ENCODE measurements around the gene SYT13.
A peak's percentile ranks its signal among the peaks of the same experiment; 100 is the strongest.

SYT13 gene

DNA sequence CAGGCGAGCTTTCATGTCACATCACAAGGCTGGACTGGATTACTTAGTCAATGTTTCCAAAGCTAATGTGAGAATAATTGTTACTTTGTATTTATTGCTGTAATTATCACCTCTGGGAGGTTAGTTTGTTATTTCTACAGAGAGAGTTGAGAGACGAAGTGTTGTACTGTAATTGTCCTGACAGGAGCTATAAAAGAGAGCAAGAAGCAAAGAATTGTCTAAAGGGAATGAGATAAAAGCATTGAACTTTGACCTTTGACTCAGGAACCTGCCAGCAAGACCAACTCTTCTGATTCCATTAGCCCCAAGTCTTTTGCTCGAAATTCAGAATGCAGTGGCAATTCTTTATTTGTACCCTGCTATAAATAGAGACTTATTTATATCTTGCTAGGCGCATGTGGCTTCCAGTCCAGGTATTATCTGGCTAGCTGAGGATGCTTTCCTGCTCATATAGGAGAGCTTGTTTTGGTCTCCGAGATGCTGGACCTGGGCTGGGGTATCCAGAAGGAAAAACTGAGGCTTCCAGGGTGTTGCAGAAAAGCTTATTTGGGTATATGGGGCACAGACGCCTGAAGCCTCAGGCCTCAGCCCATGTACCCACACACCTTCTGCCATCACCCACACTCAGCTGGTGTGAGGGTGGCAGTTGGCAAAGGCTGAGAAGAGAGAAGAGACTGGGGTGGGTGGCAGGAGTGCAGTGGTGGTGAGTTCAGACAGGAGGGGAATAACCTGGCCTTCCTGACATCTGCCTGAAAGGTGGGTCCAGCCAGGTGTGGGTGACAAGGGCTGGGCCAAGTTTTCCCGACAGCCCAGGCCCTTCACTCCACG lies 40.7 kb downstream of the SYT13 start:
- no peak for DNase-seq

DNA sequence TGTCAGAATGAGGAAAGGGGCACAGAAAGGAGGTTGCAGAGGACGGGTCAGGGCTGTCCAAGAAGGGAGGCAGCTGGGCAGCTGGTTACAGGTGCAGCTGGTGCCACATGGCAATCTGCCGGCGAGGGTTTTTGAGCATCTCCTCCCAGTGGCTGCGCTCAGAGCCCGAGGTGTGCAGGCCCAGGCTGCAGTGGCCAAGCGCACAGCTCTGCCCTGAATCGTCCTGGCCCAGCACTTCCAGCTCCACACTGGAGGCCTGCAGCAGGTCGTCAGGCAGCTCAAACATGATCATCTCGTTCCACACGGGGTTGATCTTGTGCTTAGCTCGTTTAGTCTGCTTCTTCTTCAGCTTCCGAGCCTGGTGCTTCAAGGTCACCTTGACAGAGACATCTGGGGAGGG lies 42.2 kb downstream of the SYT13 start:
- no peak for DNase-seq

DNA sequence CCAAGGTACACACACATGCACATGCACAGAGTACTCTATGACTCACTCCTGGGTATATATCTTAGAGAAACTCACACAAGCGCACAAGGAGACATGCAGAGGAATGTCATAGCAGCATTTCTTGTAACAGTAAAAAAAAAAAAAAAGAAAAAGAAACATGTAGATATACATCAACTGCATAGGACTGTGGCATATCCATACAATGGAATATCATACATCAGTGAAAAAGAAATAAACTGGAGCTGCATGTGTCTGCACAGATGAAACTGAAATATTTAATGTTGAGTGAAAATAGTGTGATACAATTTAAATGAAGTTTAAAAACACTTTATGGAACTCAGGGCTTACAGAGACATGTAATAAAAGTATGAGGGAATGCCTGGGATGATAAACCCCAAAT lies 46.4 kb downstream of the SYT13 start:
- no peak for DNase-seq

DNA sequence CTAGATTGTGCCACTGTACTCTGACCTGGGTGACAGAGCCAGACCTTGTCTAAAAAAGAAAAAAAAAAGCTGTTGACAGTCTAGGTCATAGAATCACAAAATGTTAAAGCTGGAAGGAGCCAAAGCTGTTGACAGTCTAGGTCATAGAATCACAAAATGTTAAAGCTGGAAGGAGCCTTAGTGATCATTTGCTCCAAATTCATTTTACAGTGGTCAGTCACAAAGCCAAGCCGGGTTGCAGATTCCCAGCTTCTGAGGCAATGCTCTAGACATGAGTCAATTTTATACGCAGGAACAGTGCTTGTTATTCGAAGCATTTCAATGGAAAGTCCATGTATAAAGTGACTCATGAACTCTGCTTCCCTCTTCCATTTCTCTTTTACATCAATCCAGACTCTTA lies 47.4 kb downstream of the SYT13 start:
- no peak for DNase-seq

DNA sequence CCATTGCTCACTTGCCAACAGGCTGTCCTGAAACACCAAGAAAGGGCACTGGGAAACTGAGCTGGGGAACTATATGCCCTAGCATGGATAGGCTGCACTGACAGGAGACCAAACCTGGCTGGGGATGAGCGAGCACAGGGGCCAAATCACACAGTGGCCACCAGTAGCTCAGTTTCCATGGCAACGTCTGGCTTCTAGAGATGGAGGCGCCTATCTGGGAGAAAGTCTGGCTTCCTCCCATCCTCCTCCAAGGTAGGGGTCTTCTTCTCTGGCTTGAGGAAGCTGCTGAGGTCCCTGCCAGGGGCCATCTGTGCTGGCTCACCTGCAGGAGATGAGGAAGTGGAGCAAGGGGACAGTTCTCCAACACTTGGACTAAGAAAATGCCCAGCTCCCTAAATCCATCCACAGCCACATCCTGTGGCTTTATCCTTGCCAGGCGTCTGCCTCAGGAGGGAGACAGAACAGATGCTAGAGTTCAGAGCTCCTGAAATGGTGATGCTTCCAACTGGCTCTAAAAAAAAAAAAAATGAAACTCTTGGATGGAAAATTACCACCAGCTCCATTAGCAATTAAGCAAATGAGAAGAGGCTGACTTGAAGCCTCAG lies 48.3 kb downstream of the SYT13 start:
- no peak for DNase-seq

DNA sequence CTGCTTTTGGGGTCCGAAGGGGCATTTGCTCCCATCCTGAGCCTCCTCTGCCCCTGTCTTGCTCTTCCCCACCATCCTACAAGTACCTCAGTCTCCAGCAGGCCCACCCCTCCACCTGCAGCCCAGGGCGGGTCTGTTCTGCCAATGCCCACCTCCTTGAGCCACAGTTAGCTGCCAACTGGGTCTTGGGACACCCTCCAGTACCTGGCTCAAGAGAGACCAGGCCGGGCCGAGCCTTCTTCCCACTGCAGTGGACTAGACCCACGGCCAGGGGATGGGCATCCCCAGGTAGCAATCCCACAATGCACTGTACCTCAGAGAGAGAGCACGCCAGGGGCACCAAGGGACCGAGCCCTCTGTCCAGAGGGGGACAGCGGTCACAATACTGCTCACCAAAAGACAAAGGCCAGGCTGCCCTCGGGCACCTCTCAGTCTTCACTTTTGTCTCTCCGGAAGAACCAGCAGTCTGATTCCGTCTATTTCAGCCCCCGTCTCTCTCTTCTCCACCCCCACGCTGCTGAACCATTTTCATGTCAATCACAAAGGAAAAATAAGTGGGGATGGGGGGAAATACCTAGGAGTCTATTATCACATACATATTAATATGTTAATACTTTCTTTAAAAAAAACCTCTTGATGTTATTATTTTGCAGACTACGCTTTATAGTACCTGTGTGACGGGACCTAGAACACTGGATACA lies 51.7 kb downstream of the SYT13 start:
- no peak for DNase-seq

DNA sequence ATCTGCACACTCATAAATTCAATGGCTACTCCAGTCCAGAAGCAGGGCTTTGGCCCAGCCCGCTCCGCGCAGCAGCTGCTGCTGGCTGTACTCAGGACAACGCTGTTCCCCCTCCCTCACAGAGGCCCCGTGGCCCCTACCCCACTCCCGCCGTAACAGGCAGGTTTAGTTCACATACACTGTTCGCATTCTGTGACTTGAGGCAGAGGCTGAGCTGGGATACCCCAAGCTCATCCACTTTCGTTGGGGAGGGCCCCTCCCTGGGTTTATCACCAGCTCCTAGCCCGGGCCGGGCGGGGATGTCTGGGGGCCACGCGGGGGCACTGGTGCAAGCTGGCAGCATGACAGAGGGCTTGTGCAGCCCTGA lies 52.4 kb downstream of the SYT13 start:
- DNase-seq, result no peak

DNA sequence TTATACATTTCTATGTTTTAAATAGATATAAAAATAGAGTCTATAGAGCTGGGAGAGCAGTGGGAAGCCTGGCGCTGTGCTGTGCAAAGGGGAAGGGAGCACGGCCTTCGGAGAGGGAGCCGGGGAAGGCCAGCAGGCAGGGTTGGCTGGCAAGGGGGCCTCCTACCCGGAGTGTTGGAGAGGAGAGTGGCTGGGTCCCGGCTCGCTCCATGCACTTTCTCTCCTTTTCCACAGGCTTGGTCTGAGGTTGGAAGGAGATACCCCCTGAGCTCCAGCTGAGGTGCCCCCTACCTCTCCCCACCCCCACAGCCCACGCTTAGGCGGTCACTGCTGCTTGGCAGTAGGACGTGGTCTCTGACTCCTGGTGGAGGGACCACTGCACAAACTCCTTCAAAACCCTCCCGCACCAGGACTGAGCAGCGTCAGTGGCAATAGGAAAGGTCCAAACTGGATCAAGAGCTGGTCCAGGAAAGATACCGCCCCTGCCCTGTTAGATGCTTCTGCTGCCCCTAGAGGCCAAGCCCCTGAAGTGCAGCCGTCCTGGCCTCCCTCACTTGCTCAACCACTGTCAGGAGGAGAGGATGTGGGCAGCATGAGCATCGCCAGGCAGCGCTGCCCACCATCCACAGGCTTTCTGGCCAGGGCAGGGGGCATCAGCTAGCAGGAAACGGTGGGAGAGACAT lies 52.9 kb downstream of the SYT13 start:
- DNase-seq, result peak; percentile 10

DNA sequence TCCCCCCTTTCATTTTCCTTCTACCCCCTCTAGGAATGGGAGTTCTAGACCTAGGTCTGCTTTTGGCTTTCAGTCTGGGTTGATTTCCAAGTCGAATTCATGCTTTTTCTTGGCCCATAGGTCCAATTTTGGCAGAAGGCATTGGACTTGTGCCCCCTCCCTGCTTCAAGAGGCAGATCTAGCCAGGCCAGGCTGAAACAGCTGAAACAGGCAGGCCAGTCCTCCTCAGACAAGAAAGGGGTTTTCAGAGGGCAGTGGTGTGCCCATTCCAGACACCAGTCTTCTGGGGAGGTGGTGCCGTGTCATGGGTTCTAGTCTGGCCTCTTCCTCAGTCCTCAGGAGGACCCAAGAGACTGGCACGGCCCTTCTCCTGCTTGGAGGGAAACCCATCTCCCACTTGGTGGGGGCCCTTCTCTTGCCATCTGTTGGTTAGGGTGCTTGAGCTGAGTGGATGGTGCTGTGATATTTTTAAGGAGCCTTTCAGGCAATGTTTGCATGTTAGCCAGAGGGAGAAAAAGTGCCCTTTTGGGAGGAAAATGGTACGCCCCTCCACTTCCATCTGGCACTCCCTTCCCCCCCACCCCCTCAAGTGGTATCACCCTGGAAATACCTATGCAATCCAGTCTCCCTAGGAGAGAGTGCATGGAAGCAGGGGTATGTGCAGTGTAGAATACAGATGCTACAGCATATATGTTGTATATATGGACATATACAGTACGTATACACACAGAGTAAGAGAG lies 53.6 kb downstream of the SYT13 start:
- DNase-seq, result no peak

DNA sequence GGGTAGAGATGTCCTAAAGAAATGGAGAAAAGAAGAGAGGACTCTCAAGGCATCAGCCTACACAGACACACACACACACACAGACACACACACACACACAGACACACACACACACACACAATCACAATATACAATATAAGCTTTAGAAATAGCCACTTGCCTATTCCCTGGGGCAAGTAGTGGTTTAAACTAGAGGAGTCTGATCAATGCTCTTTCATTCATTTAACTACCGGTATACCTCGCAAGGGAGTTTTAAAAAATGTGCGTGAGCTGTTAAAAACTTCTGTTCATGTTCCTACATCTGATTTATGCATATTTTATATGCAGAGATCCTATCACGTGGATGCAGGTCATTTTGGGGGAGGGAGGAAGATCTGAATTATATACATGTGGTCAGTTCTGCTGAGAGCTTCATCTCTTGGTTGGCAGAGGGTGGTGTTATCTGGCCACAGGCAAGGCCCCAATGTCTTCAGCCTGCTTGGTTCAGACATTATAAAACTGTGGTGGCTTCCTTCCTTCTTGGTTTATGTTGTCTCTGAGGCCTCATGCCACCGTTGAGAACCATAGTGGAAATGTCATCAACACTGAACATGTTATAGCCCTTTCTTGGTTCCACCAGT lies 56.6 kb downstream of the SYT13 start:
- DNase-seq, result no peak

DNA sequence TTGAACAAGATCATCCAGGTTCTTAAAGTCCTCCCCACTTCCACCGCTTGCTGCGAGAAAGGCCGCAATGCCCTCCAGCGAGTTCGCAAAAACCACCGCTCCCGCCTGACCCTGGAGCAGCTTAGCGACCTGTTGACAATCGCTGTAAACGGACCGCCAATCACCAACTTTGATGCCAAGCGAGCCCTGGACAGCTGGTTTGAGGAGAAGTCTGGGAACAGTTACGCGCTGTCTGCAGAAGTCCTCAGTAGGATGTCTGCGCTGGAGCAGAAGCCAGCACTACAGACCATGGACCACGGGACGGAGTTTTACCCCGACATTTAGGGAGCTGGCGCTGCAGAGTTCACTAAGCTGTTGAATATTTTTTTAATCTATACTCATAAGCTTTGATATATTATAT lies 58.3 kb downstream of the SYT13 start:
- DNase-seq, result no peak

DNA sequence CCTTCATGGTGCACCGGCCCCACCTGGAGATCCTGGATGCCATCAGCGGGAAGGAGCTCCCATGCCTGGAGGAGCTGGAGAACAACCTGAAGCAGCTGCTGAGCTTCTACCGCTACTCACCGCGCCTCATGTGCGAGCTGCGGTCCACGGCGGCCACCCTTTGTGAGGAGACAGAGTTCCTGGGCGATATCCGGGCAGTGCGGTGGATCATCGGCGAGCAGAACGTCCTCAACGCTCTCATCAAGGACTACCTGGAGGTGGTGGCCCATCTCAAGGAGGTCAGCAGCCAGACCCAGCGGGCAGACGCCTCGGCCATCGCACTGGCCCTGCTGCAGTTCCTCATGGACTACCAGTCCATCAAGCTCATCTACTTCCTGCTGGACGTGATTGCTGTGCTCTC lies 59.2 kb downstream of the SYT13 start:
- no peak for DNase-seq

DNA sequence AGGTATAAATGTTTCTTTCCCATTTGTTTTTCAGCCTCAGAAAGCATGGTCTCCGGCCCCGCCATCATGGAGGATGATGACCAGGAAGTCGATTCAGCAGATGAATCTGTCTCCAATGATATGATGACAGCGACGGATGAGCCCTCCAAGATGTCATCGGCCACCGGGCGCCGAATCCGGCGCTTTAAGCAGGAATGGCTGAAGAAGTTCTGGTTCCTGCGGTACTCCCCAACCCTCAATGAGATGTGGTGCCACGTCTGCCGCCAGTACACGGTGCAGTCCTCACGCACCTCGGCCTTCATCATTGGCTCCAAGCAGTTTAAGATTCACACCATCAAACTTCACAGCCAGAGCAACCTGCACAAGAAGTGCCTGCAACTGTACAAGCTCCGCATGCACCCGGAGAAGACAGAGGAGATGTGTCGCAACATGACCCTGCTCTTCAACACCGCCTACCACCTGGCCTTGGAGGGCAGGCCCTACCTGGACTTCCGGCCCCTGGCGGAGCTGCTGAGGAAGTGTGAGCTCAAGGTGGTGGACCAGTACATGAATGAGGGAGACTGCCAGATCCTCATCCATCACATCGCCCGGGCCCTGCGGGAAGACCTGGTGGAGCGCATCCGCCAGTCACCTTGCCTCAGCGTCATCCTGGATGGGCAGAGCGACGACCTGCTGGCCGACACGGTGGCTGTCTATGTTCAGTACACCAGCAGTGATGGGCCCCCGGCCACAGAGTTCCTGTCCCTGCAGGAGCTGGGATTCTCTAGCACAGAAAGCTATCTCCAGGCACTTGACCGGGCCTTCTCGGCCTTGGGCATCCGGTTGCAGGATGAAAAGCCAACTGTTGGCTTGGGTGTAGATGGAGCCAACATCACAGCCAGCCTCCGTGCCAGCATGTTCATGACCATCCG lies 59.9 kb downstream of the SYT13 start:
- DNase-seq, result no peak

DNA sequence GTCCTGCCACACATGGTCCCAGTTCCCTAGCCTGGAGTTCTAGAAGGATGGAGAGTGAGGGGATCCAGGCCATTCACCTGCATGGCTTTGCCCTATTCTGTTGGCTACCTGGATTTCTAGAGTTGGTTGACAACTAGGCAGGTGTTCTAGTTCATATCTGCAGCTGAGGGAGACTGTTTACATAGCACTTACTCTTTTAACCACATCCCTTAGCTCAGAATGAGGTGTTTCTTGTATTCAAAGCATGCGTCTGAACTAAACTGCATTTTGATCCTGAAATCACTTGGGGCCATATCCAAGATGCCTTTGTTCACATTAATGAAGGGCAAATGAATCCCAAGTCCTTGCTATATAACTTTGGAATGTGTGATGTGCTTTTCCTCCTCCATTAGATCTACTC lies 60.9 kb downstream of the SYT13 start:
- no peak for DNase-seq

DNA sequence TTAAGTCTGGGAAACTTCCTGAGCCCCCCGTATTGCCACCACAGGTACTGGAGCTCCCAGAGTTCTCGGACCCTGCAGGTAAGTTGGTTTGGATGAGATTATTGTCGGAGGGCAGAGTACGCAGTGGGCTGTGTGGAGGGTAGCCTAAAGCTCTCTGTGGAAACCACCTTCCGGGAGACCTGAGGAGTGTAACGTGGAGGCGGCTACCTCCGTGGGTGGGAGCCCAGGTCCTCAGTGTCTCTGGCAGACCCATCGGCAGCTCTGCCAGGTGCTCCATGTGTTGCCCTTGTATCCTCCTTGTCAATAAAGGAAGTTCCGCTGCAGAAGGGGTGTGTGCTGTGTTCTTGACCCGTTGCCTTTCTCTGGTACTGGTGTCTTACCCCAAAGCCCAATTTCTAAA lies 61.4 kb downstream of the SYT13 start:
- no peak for DNase-seq

DNA sequence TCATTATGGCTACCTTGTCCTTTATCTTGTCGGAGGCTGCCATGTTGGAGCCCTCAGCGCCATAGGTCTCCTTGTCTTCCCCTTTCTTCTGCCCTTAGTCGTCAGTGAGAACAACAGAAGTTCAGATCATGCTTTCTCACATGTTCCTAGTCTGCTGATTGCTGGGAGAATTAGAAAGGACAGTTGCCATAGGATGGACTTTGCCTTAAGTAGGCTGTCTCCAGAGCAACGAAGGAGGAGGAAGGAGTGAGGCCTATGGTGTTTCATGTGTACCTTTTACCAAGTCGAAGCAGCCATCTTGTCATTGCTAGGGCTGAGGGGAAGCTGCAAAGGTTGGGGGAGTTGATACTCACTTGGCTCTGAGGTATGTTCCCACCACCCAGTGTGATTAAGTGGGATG lies 62.6 kb downstream of the SYT13 start:
- DNase-seq, result no peak

DNA sequence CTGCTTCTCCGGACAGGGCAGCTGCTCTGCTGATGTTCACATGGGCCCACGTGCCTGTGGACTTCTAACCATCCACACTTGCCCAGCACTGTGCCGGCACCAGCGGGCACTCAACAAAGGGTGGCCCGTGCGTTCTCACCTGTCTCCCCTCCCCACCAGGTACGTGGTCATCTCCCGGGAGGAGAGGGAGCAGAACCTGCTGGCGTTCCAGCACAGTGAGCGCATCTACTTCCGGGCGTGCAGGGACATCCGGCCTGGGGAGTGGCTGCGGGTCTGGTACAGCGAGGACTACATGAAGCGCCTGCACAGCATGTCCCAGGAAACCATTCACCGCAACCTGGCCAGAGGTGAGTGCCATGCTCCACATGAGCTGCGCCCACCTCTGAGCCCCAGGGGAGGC lies 66.7 kb downstream of the SYT13 start:
- no peak for DNase-seq

DNA sequence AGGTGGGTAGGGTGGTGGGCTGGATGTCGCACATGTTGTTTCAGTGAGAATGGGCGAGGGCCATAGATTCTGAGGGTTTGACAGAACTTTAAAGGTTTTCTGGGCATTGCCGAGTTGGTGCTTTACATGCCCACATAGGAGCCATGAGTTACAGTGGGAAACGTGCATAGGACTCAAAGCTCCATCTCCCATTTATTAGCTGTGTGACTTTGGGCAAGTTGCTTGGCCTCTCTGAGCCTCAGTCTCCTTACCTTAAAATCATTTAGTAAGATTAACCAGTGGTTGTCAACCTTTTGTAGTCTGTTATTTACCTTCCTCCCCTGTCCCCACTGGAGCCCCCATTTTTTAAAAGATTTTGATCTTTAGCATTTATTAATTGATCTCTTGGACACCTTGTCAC lies 67.4 kb downstream of the SYT13 start:
- DNase-seq, result no peak

DNA sequence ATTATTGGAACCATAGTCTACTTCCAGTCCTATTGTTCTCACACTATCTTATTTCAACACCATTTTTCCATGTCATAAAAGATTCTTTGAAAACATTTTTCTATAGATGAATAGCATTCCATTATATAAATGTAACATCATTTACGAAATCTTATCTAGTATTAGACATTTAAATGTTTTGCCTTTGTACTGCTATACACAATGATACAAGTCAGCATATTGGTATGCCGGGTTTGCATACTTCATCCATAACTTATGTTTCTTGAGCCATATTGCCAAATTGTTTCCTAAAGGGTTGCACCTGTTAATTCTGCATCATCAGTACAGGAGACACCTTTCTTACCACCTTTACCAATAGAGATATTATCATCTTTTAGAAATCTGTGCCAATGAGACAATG lies 68.2 kb downstream of the SYT13 start:
- no peak for DNase-seq

DNA sequence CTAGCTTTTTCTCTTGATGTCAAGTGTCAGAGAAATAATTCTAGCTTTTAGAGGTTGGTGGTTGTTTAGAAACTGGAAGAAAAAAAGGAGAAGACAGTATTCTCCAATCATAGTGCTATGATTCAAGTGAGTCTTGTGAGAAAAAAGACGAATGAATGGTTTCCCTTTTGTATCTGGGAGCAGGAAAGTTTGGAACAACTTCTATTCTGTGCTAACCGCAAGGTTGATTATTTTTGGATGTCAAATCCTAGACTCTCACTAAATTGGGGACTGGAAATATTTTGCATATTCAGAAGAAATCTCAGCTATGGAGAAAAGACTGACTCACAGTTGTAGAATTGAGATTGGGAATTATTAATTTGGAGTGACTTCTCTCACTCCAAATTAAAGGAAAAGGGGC lies 69.2 kb downstream of the SYT13 start:
- DNase-seq, result no peak

DNA sequence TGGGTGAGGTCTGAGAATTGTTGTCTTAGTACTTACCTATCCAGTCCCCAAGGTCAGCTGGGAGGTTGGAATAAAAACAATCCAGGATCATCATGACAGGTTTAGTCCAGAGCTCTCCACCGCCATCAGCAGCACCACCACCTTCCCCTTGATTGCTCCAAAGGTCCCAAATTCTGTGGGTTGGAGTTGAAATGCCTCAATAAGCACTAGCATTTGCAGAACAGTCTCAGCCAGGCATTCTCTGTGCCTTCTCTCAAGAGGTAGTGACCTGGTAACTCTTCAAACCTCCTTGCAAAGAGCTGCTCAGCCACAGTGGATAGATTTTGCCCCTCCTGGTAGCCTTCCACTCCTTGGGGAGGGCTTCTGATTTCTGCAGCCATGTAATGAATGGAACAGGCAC lies 70.1 kb downstream of the SYT13 start:
- DNase-seq, result no peak

All from KG1 (cell line).